Mucosa of descending colon (tissue), 3 donors: ENCODE measurements around the gene TRUB2. TPM values are rescaled to one million over a fixed set of nuclear protein-coding genes. Genes with fewer than 3 reads are reported as not detected.

Experiments
- ATAC-seq: fragments of 200-7000 bp; cut with Tn5 transposase; one replicate; pipeline ENCODE4 v1.9.1; 2020; ENCODE audit warnings: mild to moderate bottlenecking, moderate library complexity
- DNase-seq, 3 donors: peaks; one replicate each; pipeline ENCODE4 v3.0.0-alpha.2; 2020
- H3K36me3 ChIP-seq: fragments of 200-600 bp; one replicate; pipeline ENCODE4 v1.8.0; 2021; ENCODE audit warnings: low read depth, mild to moderate bottlenecking
- H3K4me1 ChIP-seq: fragments of 200-600 bp; one replicate; pipeline ENCODE4 v1.8.0; 2021; ENCODE audit warnings: low read depth, mild to moderate bottlenecking
- H3K4me3 ChIP-seq: fragments of 200-600 bp; one replicate; pipeline ENCODE4 v1.8.0; 2021; ENCODE audit warnings: mild to moderate bottlenecking
- H3K9me3 ChIP-seq: fragments of 200-600 bp; one replicate; pipeline ENCODE4 v1.8.0; 2021; ENCODE audit warnings: mild to moderate bottlenecking
- intact Hi-C, 2 donors: fragments of 100-400 bp; cut with DNase I in 1 of 2; cut with micrococcal nuclease in 1 of 2; formaldehyde crosslinking; loops; one replicate each; pipeline versions ENCODE4 v1.11.0 to v1.11.1; 2022; cut with DNase I, micrococcal nuclease
- total RNA-seq, 3 donors: library from RNA; stranded (reverse); fragmentation: NEBNext Ultra II Directional in 2 of 3; extraction: Animal tissue kit (Norgen Biotek cat#: 25700) in 2 of 3; gene quantifications; one replicate each; pipeline versions ENCODE4 v1.2.1 to v1.2.4, GENCODE V29; 2021 to 2023
- TF ChIP-seq, protein P1 (sequence below): fragments of 200-600 bp; IDR thresholded peaks from one replicate; pipeline ENCODE4 v1.8.0; 2022; ENCODE audit warnings: antibody characterized with exemption, mild to moderate bottlenecking
- donor health status: DM: no; HTN: no; CAD: no; lungs with moderate emphysema.
- donor health status: DM: no; HTN: no; CAD: no.
- donor health status: DM: no; HTN: yes; CAD: no.

Gene TRUB2
- total RNA-seq, 3 donors from 2014 or later, result 18.8 to 27.5 (median 24.3) TPM

DNA sequence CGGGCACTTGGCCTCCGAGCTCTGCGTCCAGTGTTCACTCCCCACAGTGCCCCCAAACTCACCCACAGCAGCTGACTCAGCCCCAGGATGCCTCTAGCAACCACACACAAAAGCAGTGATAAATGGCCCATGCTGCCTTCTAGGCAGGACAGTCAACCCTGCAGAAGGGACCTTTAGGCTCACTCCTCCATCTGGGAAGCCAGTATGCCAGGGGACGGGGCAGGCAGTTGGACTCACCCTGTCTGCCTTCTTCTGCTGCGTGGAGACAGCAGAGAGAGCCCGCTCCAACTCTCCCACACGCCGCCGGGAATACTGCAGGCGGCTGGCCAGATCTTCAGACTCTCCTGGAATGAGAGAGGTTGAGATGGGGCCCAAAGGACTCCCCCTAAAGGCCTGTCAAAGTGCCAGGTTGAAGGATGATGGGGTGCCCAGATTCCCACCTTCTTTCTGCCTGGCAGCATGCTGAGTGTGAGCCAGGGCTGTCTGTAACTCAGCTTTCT is 56.8 kb downstream of the TRUB2 start:
- intact Hi-C loops, result no loop called here

DNA sequence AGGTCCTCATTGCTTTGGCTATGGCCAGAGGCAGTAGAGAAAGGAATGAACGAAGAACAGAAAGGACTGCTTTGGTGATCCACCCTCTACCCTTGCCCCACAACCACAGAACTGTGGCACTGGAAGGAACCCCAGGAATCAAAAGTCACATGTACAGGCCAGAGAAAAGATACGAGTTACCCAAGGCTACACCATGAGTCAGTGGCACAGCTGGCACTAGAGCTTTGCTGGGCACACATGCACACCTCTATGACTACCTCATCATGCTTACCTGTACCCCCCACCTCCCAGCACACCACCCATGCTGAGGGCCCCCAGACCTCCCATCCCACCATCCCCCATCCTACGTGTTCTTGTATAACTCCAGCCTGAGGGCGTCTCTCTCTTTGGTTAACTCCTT is 59.6 kb downstream of the TRUB2 start:
- intact Hi-C loops, result no loop called here
- Histone ChIP-seq H3K9me3 (no peaks in the 10 kb centered on the region), H3K36me3 (peaks cover 10% of the 10 kb centered on the region), H3K4me1 (no peaks in the 10 kb centered on the region), H3K4me3 (no peak overlapping the region)
- DNase-seq, result no peak
- ATAC-seq, result no peak
- TF ChIP-seq, protein P1, sequence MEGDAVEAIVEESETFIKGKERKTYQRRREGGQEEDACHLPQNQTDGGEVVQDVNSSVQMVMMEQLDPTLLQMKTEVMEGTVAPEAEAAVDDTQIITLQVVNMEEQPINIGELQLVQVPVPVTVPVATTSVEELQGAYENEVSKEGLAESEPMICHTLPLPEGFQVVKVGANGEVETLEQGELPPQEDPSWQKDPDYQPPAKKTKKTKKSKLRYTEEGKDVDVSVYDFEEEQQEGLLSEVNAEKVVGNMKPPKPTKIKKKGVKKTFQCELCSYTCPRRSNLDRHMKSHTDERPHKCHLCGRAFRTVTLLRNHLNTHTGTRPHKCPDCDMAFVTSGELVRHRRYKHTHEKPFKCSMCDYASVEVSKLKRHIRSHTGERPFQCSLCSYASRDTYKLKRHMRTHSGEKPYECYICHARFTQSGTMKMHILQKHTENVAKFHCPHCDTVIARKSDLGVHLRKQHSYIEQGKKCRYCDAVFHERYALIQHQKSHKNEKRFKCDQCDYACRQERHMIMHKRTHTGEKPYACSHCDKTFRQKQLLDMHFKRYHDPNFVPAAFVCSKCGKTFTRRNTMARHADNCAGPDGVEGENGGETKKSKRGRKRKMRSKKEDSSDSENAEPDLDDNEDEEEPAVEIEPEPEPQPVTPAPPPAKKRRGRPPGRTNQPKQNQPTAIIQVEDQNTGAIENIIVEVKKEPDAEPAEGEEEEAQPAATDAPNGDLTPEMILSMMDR, result no peak

More for the DNA sequence above, 56.8 kb downstream of the TRUB2 start:
- Histone ChIP-seq H3K4me1 (no peaks in the 10 kb centered on the region), H3K4me3 (no peak overlapping the region), H3K9me3 (no peaks in the 10 kb centered on the region), H3K36me3 (no peaks in the 10 kb centered on the region)
- DNase-seq (no peak), ATAC-seq (no peak)
- TF ChIP-seq, protein P1, result no peak

DNA sequence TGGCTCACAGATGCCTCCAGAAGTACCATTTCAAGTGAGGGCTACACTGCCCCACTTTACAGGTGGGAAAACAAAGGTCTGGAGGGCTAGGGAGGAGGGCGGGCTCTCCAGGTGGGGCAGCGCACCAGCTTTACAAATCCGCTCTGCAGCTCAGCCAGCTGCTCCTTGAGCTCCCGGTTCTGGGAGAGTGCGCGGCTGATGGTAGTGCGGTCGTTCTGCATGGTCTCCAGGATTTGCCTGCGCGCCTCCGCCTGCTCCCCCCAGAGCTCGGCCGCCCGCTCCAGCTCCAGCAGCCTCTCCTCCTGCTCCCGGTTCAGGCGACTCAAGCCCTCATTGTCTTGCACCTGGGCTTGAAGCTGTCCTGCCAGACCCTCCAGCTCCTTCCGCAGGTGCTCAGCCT is 61.9 kb downstream of the TRUB2 start:
- ATAC-seq (no peak), DNase-seq (no peak)
- Histone ChIP-seq H3K4me1 (no peaks in the 10 kb centered on the region), H3K4me3 (no peak overlapping the region), H3K36me3 (peaks cover 10% of the 10 kb centered on the region), H3K9me3 (no peaks in the 10 kb centered on the region)
- TF ChIP-seq, protein P1, result no peak
- intact Hi-C loops, result no loop called here

DNA sequence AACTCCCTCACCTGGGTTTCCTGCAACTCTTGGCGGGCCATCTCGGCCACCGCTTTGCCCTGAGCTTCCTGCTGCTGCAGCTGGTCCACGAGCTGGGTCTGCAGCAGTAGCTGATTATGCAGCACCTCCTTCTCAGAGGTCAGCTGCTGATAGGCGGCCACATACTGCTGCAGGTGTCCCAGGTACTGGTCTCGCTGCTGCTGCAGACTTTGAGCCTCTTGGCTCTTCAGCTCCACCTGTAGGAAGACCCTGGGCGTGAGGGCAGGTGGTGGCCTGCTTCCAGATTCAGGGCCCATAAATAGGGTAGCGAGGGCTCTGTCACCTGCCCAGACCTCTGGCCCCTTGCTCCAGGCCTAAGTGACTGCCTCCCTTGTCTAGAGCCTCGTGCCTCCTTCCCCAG is 63.1 kb downstream of the TRUB2 start:
- ATAC-seq, result no peak
- no peaks in the 10 kb centered on the region for H3K9me3 ChIP-seq
- no peak overlapping the region for H3K4me3 ChIP-seq
- TF ChIP-seq, protein P1, result no peak
- no peak for DNase-seq
- peaks cover 10% of the 10 kb centered on the region for H3K36me3 ChIP-seq
- no peaks in the 10 kb centered on the region for H3K4me1 ChIP-seq
- intact Hi-C loops, result no loop called here

DNA sequence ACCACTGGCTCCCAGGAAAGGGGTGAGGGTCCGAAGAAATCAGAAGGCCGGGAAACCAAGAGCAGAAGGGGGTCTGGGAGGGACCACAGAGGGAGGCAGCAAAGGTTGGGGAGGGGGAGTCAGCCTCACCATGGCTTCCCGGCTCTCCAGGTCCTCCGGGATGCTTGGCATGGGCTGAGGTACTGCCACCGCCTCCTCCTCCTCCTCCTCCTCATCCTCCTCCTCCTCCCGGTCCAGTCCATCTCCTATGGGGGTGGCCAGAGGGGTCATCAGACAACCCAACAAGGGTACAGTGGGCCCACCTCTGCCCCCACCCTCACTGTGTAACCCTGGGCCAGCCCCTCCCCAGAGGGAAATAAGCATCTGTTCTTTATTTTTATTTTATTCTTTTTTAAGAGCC is 63.9 kb downstream of the TRUB2 start:
- TF ChIP-seq, protein P1, result no peak
- no peaks in the 10 kb centered on the region for H3K9me3 ChIP-seq

DNA sequence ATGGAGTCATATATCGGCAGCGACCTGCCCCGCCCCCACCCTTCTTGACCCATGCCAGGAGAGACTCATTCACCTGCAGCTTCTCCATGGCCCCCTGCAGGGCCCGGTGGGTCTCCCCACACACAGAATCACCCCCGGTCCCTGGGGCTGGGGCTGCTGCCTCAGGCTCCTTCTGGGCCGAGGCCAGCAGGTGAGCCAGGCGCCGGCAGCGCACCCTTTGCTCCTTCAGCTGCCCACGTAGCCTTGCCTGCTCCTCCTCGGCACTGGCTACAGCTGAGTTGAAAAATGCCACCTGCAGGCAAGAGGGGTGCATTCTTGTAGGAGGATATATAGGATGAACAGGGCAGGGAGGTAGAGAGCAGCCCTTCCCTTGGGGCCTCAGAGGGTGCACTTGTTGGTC is 64.3 kb downstream of the TRUB2 start:
- H3K9me3 ChIP-seq, result no peaks in the 10 kb centered on the region
- peaks cover 10% of the 10 kb centered on the region for H3K36me3 ChIP-seq
- intact Hi-C loops, result no loop called here
- H3K4me3 ChIP-seq, result no peak overlapping the region
- no peaks in the 10 kb centered on the region for H3K4me1 ChIP-seq
- DNase-seq, result no peak
- TF ChIP-seq, protein P1, result no peak
- no peak for ATAC-seq

More for the DNA sequence above, 63.9 kb downstream of the TRUB2 start:
- H3K4me3 ChIP-seq, result no peak overlapping the region
- H3K36me3 ChIP-seq, result peaks cover 10% of the 10 kb centered on the region
- DNase-seq (no peak), ATAC-seq (no peak)
- no peaks in the 10 kb centered on the region for H3K4me1 ChIP-seq
- intact Hi-C loops, result no loop called here
